GM12878 (cell line): Measurements from ENCODE around the gene VRK3. TPM values are rescaled to one million over a fixed set of nuclear protein-coding genes. Genes with fewer than 3 reads are reported as not detected.

Source experiments
- BCL11A ChIP-seq: IDR thresholded peaks from 2 replicates; pipeline ENCODE4 v1.6.1; 2011; ENCODE audit warnings: low read depth, low read length
- DPF2 ChIP-seq: fragments of 450-650 bp; IDR thresholded peaks from 2 replicates; pipeline ENCODE4 v1.6.1; 2017; ENCODE audit warnings: mild to moderate bottlenecking
- EP300 ChIP-seq, 2 experiments: fragments of 150-350 bp in 1 of 2; IDR thresholded peaks; 2 replicates each; pipeline ENCODE4 v1.6.1; 2011 to 2012; ENCODE audit warnings: low read depth in 2 of 2, low read length in 2 of 2, borderline replicate concordance in 1 of 2, improper control_type of control experiment in 1 of 2, inconsistent platforms in 1 of 2; ENCODE audit not compliant: control insufficient read depth in 1 of 2
- IKZF2 ChIP-seq, 2 experiments: fragments of 450-650 bp; IDR thresholded peaks; 2 replicates each; pipeline ENCODE4 v1.6.1; 2017; ENCODE audit warnings: mild to moderate bottlenecking in 2 of 2, moderate library complexity in 2 of 2
- IRF4 ChIP-seq: IDR thresholded peaks from 2 replicates; pipeline ENCODE4 v1.6.1; 2011; ENCODE audit warnings: low read depth, low read length
- NFIC ChIP-seq: IDR thresholded peaks from 2 replicates; pipeline ENCODE4 v1.6.1; 2012; ENCODE audit warnings: low read depth, mild to moderate bottlenecking, inconsistent platforms, low read length, moderate library complexity
- NR2C2 ChIP-seq: IDR thresholded peaks from 2 replicates; pipeline ENCODE4 v1.6.1; 2011; ENCODE audit warnings: borderline replicate concordance, low read depth; ENCODE audit not compliant: control insufficient read depth, insufficient read length
- TCF3 ChIP-seq: IDR thresholded peaks from 2 replicates; pipeline ENCODE4 v1.6.1; 2012; ENCODE audit warnings: low read depth, mild to moderate bottlenecking, low read length, borderline replicate concordance; ENCODE audit not compliant: insufficient read depth
- polyA plus RNA-seq, 11 experiments: library from polyadenylated mRNA; depleted of rRNA in 4 of 11; unstranded in 6 of 11; stranded (reverse) in 5 of 11; fragments of >200 nt; fragmentation: Nextera tagmentation in 4 of 11; fragmentation: Illumina TruSeq in 1 of 11; extraction: Ambion mirVana in 4 of 11; extraction: Trizol in 1 of 11; gene quantifications; 1 replicate in 1 of 11; 2 replicates in 10 of 11; pipeline versions ENCODE4 v1.2.1 to v1.2.3, GENCODE V29; 2011 to 2016; ENCODE audit warnings: inconsistent platforms in 2 of 11, missing spikeins in 2 of 11, low read depth in 1 of 11
- total RNA-seq, 4 experiments: library from RNA; depleted of rRNA in 3 of 4; stranded (reverse); fragments of >200 nt in 3 of 4; fragmentation: Illumina TruSeq in 1 of 4; extraction: Trizol in 1 of 4; gene quantifications; 2 replicates each; pipeline versions ENCODE4 v1.2.1 to v1.2.3, GENCODE V29; 2013 to 2021
- TF ChIP-seq, protein P1 (sequence below): IDR thresholded peaks from 2 replicates; pipeline ENCODE4 v1.6.1; 2012; ENCODE audit warnings: improper control_type of control experiment, low read depth, low read length; ENCODE audit not compliant: insufficient replicate concordance
- TF ChIP-seq, protein P2 (sequence below): fragments of 450-650 bp; IDR thresholded peaks from 2 replicates; pipeline ENCODE4 v1.6.1; 2017; ENCODE audit warnings: mild to moderate bottlenecking, low read depth, inconsistent platforms; ENCODE audit not compliant: poor library complexity, severe bottlenecking
- TF ChIP-seq, protein P3 (sequence below): fragments of 450-650 bp; formaldehyde crosslinking; IDR thresholded peaks from 2 replicates; pipeline ENCODE4 v1.5.0; 2022; ENCODE audit warnings: mild to moderate bottlenecking, missing genetic modification characterization
- TF ChIP-seq, protein P4 (sequence below): fragments of 450-650 bp; IDR thresholded peaks from 2 replicates; pipeline ENCODE4 v1.6.1; 2016; ENCODE audit warnings: mild to moderate bottlenecking

Gene VRK3
- total and polyA plus RNA-seq, 10 of the 15 experiments (the other 5 are each of a cell fraction or from before 2014, with no cell fraction given), result 17.3 to 61.9 (median 35.5) TPM

DNA sequence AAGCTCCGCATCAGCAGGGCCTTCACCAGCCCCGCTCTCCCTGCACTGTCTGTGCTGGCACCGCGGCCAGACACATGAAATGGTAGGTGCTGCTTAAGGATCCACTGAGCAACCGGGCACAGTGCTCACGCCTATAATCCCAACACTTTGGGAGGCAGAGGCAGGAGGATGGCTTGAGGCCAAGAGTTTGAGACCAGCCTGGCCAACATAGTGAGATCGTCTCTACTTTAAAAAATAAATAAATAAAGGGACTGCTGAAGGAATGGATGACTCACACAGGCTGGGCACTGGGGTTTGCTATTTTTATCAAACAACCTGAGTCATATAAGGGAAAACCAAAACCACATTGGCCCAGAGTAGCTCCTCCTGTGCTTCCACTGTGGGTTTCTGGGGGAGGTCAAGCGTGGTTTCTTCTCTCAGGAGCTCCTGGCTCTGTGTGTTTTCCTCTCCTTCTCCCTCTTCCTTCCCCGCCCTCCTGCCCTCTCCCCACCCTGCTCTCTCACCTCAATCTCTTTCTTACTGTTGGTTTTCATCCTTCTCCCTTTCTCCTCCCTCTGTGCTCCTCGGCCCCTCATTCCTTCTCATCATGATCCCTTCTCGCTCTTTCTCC, 21.3 kb downstream of the VRK3 start (continued):
- TF ChIP-seq, protein P1, sequence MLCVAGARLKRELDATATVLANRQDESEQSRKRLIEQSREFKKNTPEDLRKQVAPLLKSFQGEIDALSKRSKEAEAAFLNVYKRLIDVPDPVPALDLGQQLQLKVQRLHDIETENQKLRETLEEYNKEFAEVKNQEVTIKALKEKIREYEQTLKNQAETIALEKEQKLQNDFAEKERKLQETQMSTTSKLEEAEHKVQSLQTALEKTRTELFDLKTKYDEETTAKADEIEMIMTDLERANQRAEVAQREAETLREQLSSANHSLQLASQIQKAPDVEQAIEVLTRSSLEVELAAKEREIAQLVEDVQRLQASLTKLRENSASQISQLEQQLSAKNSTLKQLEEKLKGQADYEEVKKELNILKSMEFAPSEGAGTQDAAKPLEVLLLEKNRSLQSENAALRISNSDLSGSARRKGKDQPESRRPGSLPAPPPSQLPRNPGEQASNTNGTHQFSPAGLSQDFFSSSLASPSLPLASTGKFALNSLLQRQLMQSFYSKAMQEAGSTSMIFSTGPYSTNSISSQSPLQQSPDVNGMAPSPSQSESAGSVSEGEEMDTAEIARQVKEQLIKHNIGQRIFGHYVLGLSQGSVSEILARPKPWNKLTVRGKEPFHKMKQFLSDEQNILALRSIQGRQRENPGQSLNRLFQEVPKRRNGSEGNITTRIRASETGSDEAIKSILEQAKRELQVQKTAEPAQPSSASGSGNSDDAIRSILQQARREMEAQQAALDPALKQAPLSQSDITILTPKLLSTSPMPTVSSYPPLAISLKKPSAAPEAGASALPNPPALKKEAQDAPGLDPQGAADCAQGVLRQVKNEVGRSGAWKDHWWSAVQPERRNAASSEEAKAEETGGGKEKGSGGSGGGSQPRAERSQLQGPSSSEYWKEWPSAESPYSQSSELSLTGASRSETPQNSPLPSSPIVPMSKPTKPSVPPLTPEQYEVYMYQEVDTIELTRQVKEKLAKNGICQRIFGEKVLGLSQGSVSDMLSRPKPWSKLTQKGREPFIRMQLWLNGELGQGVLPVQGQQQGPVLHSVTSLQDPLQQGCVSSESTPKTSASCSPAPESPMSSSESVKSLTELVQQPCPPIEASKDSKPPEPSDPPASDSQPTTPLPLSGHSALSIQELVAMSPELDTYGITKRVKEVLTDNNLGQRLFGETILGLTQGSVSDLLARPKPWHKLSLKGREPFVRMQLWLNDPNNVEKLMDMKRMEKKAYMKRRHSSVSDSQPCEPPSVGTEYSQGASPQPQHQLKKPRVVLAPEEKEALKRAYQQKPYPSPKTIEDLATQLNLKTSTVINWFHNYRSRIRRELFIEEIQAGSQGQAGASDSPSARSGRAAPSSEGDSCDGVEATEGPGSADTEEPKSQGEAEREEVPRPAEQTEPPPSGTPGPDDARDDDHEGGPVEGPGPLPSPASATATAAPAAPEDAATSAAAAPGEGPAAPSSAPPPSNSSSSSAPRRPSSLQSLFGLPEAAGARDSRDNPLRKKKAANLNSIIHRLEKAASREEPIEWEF, result no peak
- TF ChIP-seq NFIC, result peak; percentile 68; the same call in 1 of the 2 replicates
- TF ChIP-seq BCL11A, result peak; percentile 68; the same call in 1 of the 2 replicates
- no peak for TF ChIP-seq TCF3
- 0 out of 2 replicates have a peak, but pooled peaks have one; percentile 52 for TF ChIP-seq DPF2
- no peak for TF ChIP-seq NR2C2
- peak; percentile 59 to 76 for TF ChIP-seq IKZF2 (IDR thresholded peaks at IDR 0.05)
- peak; percentile 60; the same call in 1 of the 2 replicates for TF ChIP-seq IRF4
- TF ChIP-seq, protein P2, sequence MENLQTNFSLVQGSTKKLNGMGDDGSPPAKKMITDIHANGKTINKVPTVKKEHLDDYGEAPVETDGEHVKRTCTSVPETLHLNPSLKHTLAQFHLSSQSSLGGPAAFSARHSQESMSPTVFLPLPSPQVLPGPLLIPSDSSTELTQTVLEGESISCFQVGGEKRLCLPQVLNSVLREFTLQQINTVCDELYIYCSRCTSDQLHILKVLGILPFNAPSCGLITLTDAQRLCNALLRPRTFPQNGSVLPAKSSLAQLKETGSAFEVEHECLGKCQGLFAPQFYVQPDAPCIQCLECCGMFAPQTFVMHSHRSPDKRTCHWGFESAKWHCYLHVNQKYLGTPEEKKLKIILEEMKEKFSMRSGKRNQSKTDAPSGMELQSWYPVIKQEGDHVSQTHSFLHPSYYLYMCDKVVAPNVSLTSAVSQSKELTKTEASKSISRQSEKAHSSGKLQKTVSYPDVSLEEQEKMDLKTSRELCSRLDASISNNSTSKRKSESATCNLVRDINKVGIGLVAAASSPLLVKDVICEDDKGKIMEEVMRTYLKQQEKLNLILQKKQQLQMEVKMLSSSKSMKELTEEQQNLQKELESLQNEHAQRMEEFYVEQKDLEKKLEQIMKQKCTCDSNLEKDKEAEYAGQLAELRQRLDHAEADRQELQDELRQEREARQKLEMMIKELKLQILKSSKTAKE, result no peak
- TF ChIP-seq EP300 (IDR thresholded peaks at IDR 0.05; ENCODE audit: borderline replicate concordance in 1 of 2, control insufficient read depth in 1 of 2, low read depth in 2 of 2, low read length in 2 of 2), result no peak
- TF ChIP-seq, protein P3, sequence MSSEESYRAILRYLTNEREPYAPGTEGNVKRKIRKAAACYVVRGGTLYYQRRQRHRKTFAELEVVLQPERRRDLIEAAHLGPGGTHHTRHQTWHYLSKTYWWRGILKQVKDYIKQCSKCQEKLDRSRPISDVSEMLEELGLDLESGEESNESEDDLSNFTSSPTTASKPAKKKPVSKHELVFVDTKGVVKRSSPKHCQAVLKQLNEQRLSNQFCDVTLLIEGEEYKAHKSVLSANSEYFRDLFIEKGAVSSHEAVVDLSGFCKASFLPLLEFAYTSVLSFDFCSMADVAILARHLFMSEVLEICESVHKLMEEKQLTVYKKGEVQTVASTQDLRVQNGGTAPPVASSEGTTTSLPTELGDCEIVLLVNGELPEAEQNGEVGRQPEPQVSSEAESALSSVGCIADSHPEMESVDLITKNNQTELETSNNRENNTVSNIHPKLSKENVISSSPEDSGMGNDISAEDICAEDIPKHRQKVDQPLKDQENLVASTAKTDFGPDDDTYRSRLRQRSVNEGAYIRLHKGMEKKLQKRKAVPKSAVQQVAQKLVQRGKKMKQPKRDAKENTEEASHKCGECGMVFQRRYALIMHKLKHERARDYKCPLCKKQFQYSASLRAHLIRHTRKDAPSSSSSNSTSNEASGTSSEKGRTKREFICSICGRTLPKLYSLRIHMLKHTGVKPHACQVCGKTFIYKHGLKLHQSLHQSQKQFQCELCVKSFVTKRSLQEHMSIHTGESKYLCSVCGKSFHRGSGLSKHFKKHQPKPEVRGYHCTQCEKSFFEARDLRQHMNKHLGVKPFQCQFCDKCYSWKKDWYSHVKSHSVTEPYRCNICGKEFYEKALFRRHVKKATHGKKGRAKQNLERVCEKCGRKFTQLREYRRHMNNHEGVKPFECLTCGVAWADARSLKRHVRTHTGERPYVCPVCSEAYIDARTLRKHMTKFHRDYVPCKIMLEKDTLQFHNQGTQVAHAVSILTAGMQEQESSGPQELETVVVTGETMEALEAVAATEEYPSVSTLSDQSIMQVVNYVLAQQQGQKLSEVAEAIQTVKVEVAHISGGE, result no peak
- TF ChIP-seq, protein P4, sequence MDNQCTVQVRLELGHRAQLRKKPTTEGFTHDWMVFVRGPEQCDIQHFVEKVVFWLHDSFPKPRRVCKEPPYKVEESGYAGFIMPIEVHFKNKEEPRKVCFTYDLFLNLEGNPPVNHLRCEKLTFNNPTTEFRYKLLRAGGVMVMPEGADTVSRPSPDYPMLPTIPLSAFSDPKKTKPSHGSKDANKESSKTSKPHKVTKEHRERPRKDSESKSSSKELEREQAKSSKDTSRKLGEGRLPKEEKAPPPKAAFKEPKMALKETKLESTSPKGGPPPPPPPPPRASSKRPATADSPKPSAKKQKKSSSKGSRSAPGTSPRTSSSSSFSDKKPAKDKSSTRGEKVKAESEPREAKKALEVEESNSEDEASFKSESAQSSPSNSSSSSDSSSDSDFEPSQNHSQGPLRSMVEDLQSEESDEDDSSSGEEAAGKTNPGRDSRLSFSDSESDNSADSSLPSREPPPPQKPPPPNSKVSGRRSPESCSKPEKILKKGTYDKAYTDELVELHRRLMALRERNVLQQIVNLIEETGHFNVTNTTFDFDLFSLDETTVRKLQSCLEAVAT, result no peak
